ENCODE results near the gene CPVL. TPM values are rescaled to one million over a fixed set of nuclear protein-coding genes. Genes with fewer than 3 reads are reported as not detected.
A peak's percentile ranks its signal among the peaks of the same experiment; 100 is the strongest.

The CPVL gene
- total RNA-seq, 1 donor from 2014 or later, result 86.3 TPM

DNA sequence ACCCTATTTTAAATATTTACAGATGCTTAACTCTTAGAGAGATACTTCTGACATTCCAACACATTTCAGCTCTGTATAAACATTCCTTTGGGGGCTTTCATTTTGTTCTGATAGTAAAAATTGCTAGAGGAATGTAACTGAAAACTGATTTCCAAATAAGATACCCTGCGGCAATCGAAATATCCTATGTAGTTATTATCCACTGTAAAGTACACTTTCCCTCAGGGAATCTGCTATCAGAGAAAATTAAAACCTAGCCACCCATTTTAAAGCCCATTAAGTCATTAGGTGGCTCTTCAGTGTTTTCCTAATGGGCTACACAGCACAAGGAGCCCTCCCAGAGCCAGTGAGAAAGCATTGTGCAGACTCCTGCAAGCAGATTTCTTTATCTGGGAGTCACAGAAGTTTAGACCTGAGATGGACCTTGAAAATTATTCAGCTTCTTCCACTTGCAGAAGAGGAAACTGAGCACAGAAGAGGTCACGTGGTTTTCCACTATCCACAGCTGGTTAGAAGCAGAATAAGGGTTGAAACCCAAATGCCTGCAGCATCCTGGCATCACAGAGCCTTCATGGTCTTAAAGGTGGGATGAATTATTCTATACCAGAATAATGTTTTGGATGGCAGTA, 12.6 kb upstream of the CPVL start:
- H3K27ac ChIP-seq (replicated peaks), result no peak overlapping the region
- no peak for TF ChIP-seq CTCF (IDR thresholded peaks at IDR 0.05; ENCODE audit: borderline replicate concordance)
- peaks cover 17% of the 10 kb centered on the region for H3K4me1 ChIP-seq
- no peak for DNase-seq
- peaks cover 6% of the 10 kb centered on the region for H3K27me3 ChIP-seq (ENCODE audit: low read depth)
- H3K9me3 ChIP-seq (replicated peaks), result no peaks in the 10 kb centered on the region
- intact Hi-C loops (cut with micrococcal nuclease), result no loop called here
- H3K36me3 ChIP-seq, result no peaks in the 10 kb centered on the region
- no peak overlapping the region for H3K4me3 ChIP-seq

GRCh38 chr7:29156907-29157452, 10.6 kb upstream of the CPVL start:
- H3K36me3 ChIP-seq, result no peaks in the 10 kb centered on the region
- no peak for TF ChIP-seq CTCF (IDR thresholded peaks at IDR 0.05; ENCODE audit: borderline replicate concordance)
- H3K27ac ChIP-seq (replicated peaks), result peak overlapping the region; percentile 11
- no peak for DNase-seq
- intact Hi-C loops (cut with micrococcal nuclease), result no loop called here
- peaks cover 6% of the 10 kb centered on the region for H3K27me3 ChIP-seq (ENCODE audit: low read depth)
- H3K4me1 ChIP-seq, result peaks cover 17% of the 10 kb centered on the region
- peak overlapping the region; percentile 1 for H3K4me3 ChIP-seq
- no peaks in the 10 kb centered on the region for H3K9me3 ChIP-seq (replicated peaks)

DNA sequence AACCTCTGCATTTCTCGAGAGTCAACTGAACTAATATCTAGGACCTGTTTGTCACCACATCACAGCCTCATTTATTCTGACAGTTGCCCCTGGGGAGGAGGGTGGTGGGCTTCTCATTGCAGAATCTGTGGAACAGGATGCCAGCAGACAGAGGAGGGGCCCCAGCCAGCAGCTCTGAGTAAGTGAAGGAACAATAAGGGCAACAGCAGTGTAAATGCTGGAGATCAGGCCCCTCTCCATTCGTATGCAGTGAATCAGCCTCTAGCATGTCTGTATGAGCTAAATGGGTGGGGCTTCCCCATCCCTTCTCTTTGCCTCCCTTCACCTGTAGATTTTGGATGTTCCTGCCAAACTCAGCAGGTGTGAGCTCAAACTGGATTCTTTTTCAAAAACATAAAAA, 7.7 kb upstream of the CPVL start:
- intact Hi-C loops (cut with micrococcal nuclease), result no loop called here

DNA sequence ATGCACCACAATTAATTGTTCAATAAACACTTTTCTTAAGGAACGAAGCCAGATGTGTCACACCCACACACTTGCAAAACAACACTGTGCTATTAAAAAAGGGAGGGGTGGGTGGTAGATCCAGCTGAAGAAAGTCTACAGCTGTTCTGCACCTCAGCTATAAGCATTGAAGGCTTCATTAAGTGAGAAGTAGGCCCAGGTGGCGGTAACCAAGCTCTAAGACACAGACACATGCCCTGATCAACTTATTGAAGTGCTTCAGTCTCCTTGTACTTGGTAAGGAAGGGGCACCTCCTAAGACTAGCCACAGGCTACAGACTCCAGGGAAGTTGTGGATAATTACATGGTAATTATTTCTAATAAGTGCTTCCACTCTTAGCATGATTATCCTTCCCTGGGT, 4.5 kb upstream of the CPVL start:
- Histone ChIP-seq H3K4me3 (no peak overlapping the region), H3K27me3 (ENCODE audit: low read depth) (peaks cover 23% of the 10 kb centered on the region), H3K36me3 (peaks cover 3% of the 10 kb centered on the region), H3K9me3 (replicated peaks) (no peaks in the 10 kb centered on the region), H3K27ac (replicated peaks) (no peak overlapping the region), H3K4me1 (peaks cover 32% of the 10 kb centered on the region)
- intact Hi-C loops (cut with micrococcal nuclease), result no loop called here
- no peak for DNase-seq
- TF ChIP-seq CTCF (IDR thresholded peaks at IDR 0.05; ENCODE audit: borderline replicate concordance), result no peak

More for the DNA sequence above, 7.7 kb upstream of the CPVL start:
- Histone ChIP-seq H3K4me3 (no peak overlapping the region), H3K27me3 (ENCODE audit: low read depth) (no peaks in the 10 kb centered on the region), H3K36me3 (peaks cover 3% of the 10 kb centered on the region), H3K27ac (replicated peaks) (no peak overlapping the region), H3K9me3 (replicated peaks) (no peaks in the 10 kb centered on the region), H3K4me1 (peaks cover 26% of the 10 kb centered on the region)
- no peak for DNase-seq
- no peak for TF ChIP-seq CTCF (IDR thresholded peaks at IDR 0.05; ENCODE audit: borderline replicate concordance)

- Histone ChIP-seq H3K36me3 (peaks cover 3% of the 10 kb centered on the region), H3K27me3 (ENCODE audit: low read depth) (peaks cover 33% of the 10 kb centered on the region), H3K27ac (replicated peaks) (peak overlapping the region; percentile 86), H3K9me3 (replicated peaks) (no peaks in the 10 kb centered on the region), H3K4me1 (peaks cover 38% of the 10 kb centered on the region), H3K4me3 (peak overlapping the region; percentile 68)
- intact Hi-C loops (cut with micrococcal nuclease), result no loop called here
- no peak for DNase-seq
- TF ChIP-seq CTCF (IDR thresholded peaks at IDR 0.05; ENCODE audit: borderline replicate concordance), result no peak
These were observed 2.7 kb upstream of the CPVL start for GRCh38 chr7:29149036-29149435.
